Stimulated activated CD4-positive, alpha-beta T cell treated with anti-CD3 and anti-CD28 coated beads, Interleukin-2, amount 100 ng/mL, for 48 hours (primary cell): ENCODE results near the gene SLC22A23.

ENCODE experiments used
- DNase-seq, 2 donors: peaks; one replicate each; pipeline ENCODE4 v3.0.0-alpha.2; 2020

Gene SLC22A23

GRCh38 chr6:3442431-3443220 is 14.2 kb downstream of the SLC22A23 start:
- DNase-seq = no peak

GRCh38 chr6:3440911-3441310 is 15.9 kb downstream of the SLC22A23 start:
- DNase-seq = no peak

GRCh38 chr6:3439961-3440360 is 16.9 kb downstream of the SLC22A23 start:
- no peak for DNase-seq

GRCh38 chr6:3438190-3439167 is 18.4 kb downstream of the SLC22A23 start:
- no peak for DNase-seq

- no peak for DNase-seq
Measured at GRCh38 chr6:3433005-3433404, 23.8 kb downstream of the SLC22A23 start.

- no peak for DNase-seq
Measured at GRCh38 chr6:3432416-3432815, 24.4 kb downstream of the SLC22A23 start.

- DNase-seq = no peak
Measured at GRCh38 chr6:3431994-3432393, 24.9 kb downstream of the SLC22A23 start.

GRCh38 chr6:3429211-3429610 is 27.6 kb downstream of the SLC22A23 start:
- DNase-seq = no peak

- DNase-seq = no peak
Measured at GRCh38 chr6:3428700-3429099, 28.1 kb downstream of the SLC22A23 start.

- DNase-seq = no peak
Measured at GRCh38 chr6:3428247-3428646, 28.6 kb downstream of the SLC22A23 start.

- DNase-seq = no peak
Measured at GRCh38 chr6:3427687-3428085, 29.2 kb downstream of the SLC22A23 start.

GRCh38 chr6:3426927-3427686 is 29.7 kb downstream of the SLC22A23 start:
- DNase-seq = no peak

GRCh38 chr6:3426091-3426926 is 30.5 kb downstream of the SLC22A23 start:
- no peak for DNase-seq

- no peak for DNase-seq
Measured at GRCh38 chr6:3425574-3425973, 31.3 kb downstream of the SLC22A23 start.

- no peak for DNase-seq
Measured at GRCh38 chr6:3424185-3424927, 32.5 kb downstream of the SLC22A23 start.

GRCh38 chr6:3423439-3424184 is 33.2 kb downstream of the SLC22A23 start:
- DNase-seq = no peak

- no peak for DNase-seq
Measured at GRCh38 chr6:3422435-3423070, 34.3 kb downstream of the SLC22A23 start.

- DNase-seq = no peak
Measured at GRCh38 chr6:3421791-3422434, 34.9 kb downstream of the SLC22A23 start.

GRCh38 chr6:3421143-3421542 is 35.7 kb downstream of the SLC22A23 start:
- DNase-seq = no peak
